HepG2 (cell line): ENCODE measurements around the gene BMERB1. TPM values are rescaled to one million over a fixed set of nuclear protein-coding genes. Genes with fewer than 3 reads are reported as not detected.

Experiments used
- GABPA ChIP-seq, 2 experiments: IDR thresholded peaks; 2 replicates each; pipeline ENCODE4 v1.6.1; 2011 to 2016; ENCODE audit warnings: low read depth in 2 of 2, low read length in 1 of 2, missing biosample characterization in 1 of 2, missing genetic modification characterization in 1 of 2
- ISX ChIP-seq: sonication (generic); formaldehyde crosslinking; conservative IDR thresholded peaks from 2 replicates; pipeline ENCODE4 v1.5.0; 2020; ENCODE audit warnings: missing genetic modification reagents
- KLF15 ChIP-seq: sonication (generic); formaldehyde crosslinking; IDR thresholded peaks from 2 replicates; pipeline ENCODE4 v1.8.1; 2023; ENCODE audit warnings: borderline replicate concordance, mild to moderate bottlenecking, inconsistent platforms, missing genetic modification reagents, mixed read lengths
- KMT2A ChIP-seq: sonication (generic); formaldehyde crosslinking; IDR thresholded peaks from 2 replicates; pipeline ENCODE4 v1.4.0; 2020; ENCODE audit warnings: missing genetic modification reagents
- KMT2B ChIP-seq: IDR thresholded peaks from 2 replicates; pipeline ENCODE4 v1.6.1; 2016; ENCODE audit warnings: missing genetic modification reagents, missing compliant biosample characterization
- RBM22 ChIP-seq: fragments of 200-400 bp; formaldehyde crosslinking; optimal IDR thresholded peaks from 2 replicates; pipeline ENCODE3; 2017; ENCODE audit warnings: mild to moderate bottlenecking, low read length, moderate library complexity
- SRSF4 ChIP-seq: fragments of 200-400 bp; formaldehyde crosslinking; IDR thresholded peaks from one replicate; pipeline ENCODE4 v1.6.1; 2018; ENCODE audit warnings: mild to moderate bottlenecking, low read depth, low read length, moderate library complexity; ENCODE audit not compliant: poor library complexity, severe bottlenecking
- TRIM22 ChIP-seq: fragments of 450-650 bp; IDR thresholded peaks from 2 replicates; pipeline ENCODE4 v1.6.1; 2017
- ZNF333 ChIP-seq: sonication (generic); formaldehyde crosslinking; IDR thresholded peaks from 2 replicates; pipeline ENCODE4 v1.4.0; 2020; ENCODE audit warnings: mild to moderate bottlenecking, missing genetic modification reagents, borderline replicate concordance
- ZNF34 ChIP-seq: sonication (generic); formaldehyde crosslinking; IDR thresholded peaks from 2 replicates; pipeline ENCODE4 v1.4.0; 2020; ENCODE audit warnings: mild to moderate bottlenecking, missing genetic modification reagents, borderline replicate concordance
- ZNF687 ChIP-seq: sonication (generic); formaldehyde crosslinking; IDR thresholded peaks from 2 replicates; pipeline ENCODE4 v1.5.1; 2020; ENCODE audit warnings: mild to moderate bottlenecking, missing genetic modification reagents, moderate library complexity
- ZNF773 ChIP-seq: sonication (generic); formaldehyde crosslinking; IDR thresholded peaks from 2 replicates; pipeline ENCODE4 v1.4.0; 2020; ENCODE audit warnings: missing genetic modification reagents, borderline replicate concordance
- ZSCAN20 ChIP-seq: sonication (generic); formaldehyde crosslinking; IDR thresholded peaks from 2 replicates; pipeline ENCODE4 v1.4.0; 2020; ENCODE audit warnings: missing genetic modification reagents, mild to moderate bottlenecking, borderline replicate concordance
- ZSCAN21 ChIP-seq: sonication (generic); formaldehyde crosslinking; IDR thresholded peaks from 2 replicates; pipeline ENCODE4 v1.8.0; 2022; ENCODE audit warnings: mild to moderate bottlenecking, missing genetic modification reagents, moderate library complexity, borderline replicate concordance
- polyA plus RNA-seq, 8 experiments: library from polyadenylated mRNA; depleted of rRNA in 3 of 8; stranded (reverse) in 7 of 8; unstranded in 1 of 8; fragments of >200 nt; fragmentation: Illumina TruSeq in 4 of 8; extraction: Trizol in 4 of 8; gene quantifications; 2 replicates each; pipeline versions ENCODE4 v1.2.1 to v1.2.3, GENCODE V29; 2011 to 2016; ENCODE audit warnings: low read depth in 4 of 8, missing spikeins in 1 of 8, mixed read lengths in 1 of 8; ENCODE audit not compliant: insufficient read depth in 1 of 8
- total RNA-seq, 5 experiments: library from RNA; depleted of rRNA; stranded (reverse); fragments of >200 nt; fragmentation: Illumina TruSeq; extraction: Trizol; gene quantifications; 2 replicates each; pipeline ENCODE4 v1.2.3, GENCODE V29; 2016; ENCODE audit warnings: low read depth in 1 of 5
- TF ChIP-seq, protein P1 (sequence below): sonication (generic); formaldehyde crosslinking; IDR thresholded peaks from 2 replicates; pipeline ENCODE4 v1.9.0; 2021; ENCODE audit warnings: missing genetic modification reagents, mild to moderate bottlenecking, borderline replicate concordance
- TF ChIP-seq, protein P2 (sequence below): sonication (generic); formaldehyde crosslinking; IDR thresholded peaks from 2 replicates; pipeline ENCODE4 v1.9.0; 2021; ENCODE audit warnings: mild to moderate bottlenecking, missing genetic modification reagents

BMERB1 gene
- total and polyA plus RNA-seq, 2 of the 13 experiments (the other 11 are each of a cell fraction or from before 2014, with no cell fraction given), result 1.4 TPM

GRCh38 chr16:15572329-15573001 is 138.1 kb downstream of the BMERB1 start (continued):
- no peak for TF ChIP-seq ZNF333
- TF ChIP-seq RBM22, result no peak
- TF ChIP-seq ZNF773 (CRISPR knock-in tag), result no peak
- no peak for TF ChIP-seq ZNF687
- no peak for TF ChIP-seq GABPA (IDR thresholded peaks at IDR 0.05; ENCODE audit: low read depth, low read length)
- no peak for TF ChIP-seq GABPA (CRISPR knock-in tag; IDR thresholded peaks at IDR 0.05; ENCODE audit: low read depth)
- no peak for TF ChIP-seq ISX (CRISPR knock-in tag)
- TF ChIP-seq KMT2A, result no peak
- no peak for TF ChIP-seq ZSCAN21 (CRISPR knock-in tag)
- TF ChIP-seq, protein P1, sequence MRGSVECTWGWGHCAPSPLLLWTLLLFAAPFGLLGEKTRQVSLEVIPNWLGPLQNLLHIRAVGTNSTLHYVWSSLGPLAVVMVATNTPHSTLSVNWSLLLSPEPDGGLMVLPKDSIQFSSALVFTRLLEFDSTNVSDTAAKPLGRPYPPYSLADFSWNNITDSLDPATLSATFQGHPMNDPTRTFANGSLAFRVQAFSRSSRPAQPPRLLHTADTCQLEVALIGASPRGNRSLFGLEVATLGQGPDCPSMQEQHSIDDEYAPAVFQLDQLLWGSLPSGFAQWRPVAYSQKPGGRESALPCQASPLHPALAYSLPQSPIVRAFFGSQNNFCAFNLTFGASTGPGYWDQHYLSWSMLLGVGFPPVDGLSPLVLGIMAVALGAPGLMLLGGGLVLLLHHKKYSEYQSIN (CRISPR knock-in tag), result no peak
- TF ChIP-seq KLF15 (CRISPR knock-in tag), result no peak
- no peak for TF ChIP-seq KMT2B
- TF ChIP-seq ZSCAN20, result no peak
- TF ChIP-seq TRIM22, result no peak
- TF ChIP-seq, protein P2, sequence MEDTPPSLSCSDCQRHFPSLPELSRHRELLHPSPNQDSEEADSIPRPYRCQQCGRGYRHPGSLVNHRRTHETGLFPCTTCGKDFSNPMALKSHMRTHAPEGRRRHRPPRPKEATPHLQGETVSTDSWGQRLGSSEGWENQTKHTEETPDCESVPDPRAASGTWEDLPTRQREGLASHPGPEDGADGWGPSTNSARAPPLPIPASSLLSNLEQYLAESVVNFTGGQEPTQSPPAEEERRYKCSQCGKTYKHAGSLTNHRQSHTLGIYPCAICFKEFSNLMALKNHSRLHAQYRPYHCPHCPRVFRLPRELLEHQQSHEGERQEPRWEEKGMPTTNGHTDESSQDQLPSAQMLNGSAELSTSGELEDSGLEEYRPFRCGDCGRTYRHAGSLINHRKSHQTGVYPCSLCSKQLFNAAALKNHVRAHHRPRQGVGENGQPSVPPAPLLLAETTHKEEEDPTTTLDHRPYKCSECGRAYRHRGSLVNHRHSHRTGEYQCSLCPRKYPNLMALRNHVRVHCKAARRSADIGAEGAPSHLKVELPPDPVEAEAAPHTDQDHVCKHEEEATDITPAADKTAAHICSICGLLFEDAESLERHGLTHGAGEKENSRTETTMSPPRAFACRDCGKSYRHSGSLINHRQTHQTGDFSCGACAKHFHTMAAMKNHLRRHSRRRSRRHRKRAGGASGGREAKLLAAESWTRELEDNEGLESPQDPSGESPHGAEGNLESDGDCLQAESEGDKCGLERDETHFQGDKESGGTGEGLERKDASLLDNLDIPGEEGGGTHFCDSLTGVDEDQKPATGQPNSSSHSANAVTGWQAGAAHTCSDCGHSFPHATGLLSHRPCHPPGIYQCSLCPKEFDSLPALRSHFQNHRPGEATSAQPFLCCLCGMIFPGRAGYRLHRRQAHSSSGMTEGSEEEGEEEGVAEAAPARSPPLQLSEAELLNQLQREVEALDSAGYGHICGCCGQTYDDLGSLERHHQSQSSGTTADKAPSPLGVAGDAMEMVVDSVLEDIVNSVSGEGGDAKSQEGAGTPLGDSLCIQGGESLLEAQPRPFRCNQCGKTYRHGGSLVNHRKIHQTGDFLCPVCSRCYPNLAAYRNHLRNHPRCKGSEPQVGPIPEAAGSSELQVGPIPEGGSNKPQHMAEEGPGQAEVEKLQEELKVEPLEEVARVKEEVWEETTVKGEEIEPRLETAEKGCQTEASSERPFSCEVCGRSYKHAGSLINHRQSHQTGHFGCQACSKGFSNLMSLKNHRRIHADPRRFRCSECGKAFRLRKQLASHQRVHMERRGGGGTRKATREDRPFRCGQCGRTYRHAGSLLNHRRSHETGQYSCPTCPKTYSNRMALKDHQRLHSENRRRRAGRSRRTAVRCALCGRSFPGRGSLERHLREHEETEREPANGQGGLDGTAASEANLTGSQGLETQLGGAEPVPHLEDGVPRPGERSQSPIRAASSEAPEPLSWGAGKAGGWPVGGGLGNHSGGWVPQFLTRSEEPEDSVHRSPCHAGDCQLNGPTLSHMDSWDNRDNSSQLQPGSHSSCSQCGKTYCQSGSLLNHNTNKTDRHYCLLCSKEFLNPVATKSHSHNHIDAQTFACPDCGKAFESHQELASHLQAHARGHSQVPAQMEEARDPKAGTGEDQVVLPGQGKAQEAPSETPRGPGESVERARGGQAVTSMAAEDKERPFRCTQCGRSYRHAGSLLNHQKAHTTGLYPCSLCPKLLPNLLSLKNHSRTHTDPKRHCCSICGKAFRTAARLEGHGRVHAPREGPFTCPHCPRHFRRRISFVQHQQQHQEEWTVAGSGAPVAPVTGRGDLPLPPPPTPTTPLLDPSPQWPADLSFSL, result no peak
- no peak for TF ChIP-seq ZNF34 (CRISPR knock-in tag)
- TF ChIP-seq SRSF4, result no peak
